Mucosa of rectum (tissue), 2 donors: ENCODE measurements around the gene ZNF691.

Source experiments
- H3K27ac ChIP-seq, 2 donors: one replicate each; pipeline ENCODE4 v1.7.0; 2013; ENCODE audit warnings: inconsistent platforms in 2 of 2, low read depth in 2 of 2, low read length in 2 of 2
- H3K27me3 ChIP-seq, 2 donors: one replicate each; pipeline ENCODE4 v1.7.0; 2013; ENCODE audit warnings: low read length in 2 of 2; ENCODE audit not compliant: control insufficient read depth in 2 of 2, insufficient read depth in 2 of 2
- H3K36me3 ChIP-seq, 2 donors: one replicate each; pipeline ENCODE4 v1.7.0; 2013; ENCODE audit warnings: low read length in 2 of 2; ENCODE audit not compliant: control insufficient read depth in 2 of 2, insufficient read depth in 2 of 2
- H3K4me1 ChIP-seq, 2 donors: one replicate each; pipeline ENCODE4 v1.7.0; 2013; ENCODE audit warnings: low read length in 2 of 2, mild to moderate bottlenecking in 1 of 2; ENCODE audit not compliant: control insufficient read depth in 2 of 2, insufficient read depth in 2 of 2
- H3K4me3 ChIP-seq, 2 donors: one replicate each; pipeline ENCODE4 v1.7.0; 2013; ENCODE audit warnings: low read length in 2 of 2
- H3K9ac ChIP-seq, 2 donors: one replicate each; pipeline ENCODE4 v1.7.0; 2013; ENCODE audit warnings: low read length in 2 of 2, low read depth in 1 of 2, mild to moderate bottlenecking in 1 of 2
- H3K9me3 ChIP-seq, 2 donors: one replicate each; pipeline ENCODE4 v1.7.0; 2013; ENCODE audit warnings: low read length in 2 of 2; ENCODE audit not compliant: control insufficient read depth in 2 of 2
- donor health status: healthy.
- donor health status: Normal muscosa, but diverticular disease.

Gene ZNF691

DNA sequence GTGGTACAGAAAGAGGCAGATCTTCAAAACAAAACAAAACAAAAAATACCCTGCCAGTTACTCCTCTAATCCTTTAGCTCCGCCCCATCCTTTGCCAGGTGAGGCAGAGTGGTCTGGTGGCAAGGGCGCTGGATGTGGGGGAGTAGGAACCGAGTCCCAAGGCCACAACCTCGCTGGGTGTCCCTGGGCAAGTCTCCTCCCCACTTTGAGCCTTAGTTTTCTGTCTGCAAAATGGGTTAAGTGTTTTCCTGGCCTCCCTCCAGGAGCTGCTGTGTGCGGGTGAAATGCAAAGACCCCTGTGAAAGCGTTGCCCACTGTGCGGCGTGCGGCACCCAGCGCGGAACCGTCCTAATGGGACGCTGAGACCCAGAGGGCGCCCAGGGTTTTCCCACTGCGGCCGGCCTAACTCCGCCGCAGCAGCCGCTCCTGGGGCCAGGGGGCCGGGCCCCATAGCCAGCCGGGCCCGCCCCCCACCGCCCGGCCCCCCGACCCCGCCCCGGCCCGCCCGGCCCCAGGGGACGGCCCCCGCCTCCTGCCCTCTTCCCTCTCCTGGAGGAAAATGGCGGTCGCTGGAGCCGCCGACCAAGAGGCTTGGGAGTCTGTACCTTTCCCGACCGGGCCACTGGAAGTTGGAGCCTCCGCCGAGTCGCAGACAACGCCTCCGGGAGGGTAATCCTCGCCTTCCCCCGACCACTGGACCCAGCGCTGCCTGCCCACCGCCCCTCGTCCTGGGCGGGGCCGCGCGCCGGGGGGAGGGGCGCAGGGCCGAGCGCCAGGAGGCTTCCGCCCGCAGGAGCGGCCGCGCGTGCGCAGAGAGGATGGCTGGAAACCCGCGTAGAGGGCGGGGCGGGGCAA, 29.6 kb upstream of the ZNF691 start, which contains the start of the genes ERMAP and SVBP:
ERMAP (plus strand) TSS at position 538 of the 855 bp plus-strand sequence. CDS start 13,327 bp downstream, outside the sequence.
SVBP (minus strand) TSS at position 813 of the 855 bp plus-strand sequence. CDS start 853 bp downstream, outside the sequence.
- peak within 1 kb of the TSS; percentile 98 to 100 for H3K27ac ChIP-seq
- H3K36me3 ChIP-seq = no peaks in the 10 kb centered on the region
- no peaks in the 10 kb centered on the region for H3K9me3 ChIP-seq
- peaks cover 13 to 14% of the 10 kb centered on the region in 2 donors for H3K4me1 ChIP-seq
- H3K4me3 ChIP-seq = peak within 1 kb of the TSS; percentile 92
- H3K27me3 ChIP-seq = no peaks in the 10 kb centered on the region
- peak within 1 kb of the TSS; percentile 87 to 88 for H3K9ac ChIP-seq

DNA sequence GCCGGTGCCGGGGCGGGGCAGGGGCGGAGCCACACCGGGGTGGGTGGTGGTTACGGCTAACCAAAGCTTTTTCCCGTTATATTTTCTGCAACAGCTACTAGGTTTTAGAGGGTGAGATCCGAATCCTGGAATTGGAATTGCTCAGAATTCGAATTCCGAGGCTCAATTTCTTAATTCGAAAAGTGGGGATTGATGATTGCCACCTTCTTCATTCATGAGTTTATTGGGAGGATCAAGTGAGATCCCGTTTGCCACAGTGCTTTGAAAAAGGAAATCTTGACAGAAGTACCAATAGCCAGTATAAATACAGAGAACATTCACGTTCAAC, 29.0 kb upstream of the ZNF691 start:
- Histone ChIP-seq H3K4me1 (peaks cover 13 to 14% of the 10 kb centered on the region in 2 donors), H3K36me3 (no peaks in the 10 kb centered on the region), H3K9ac (peak overlapping the region in 1 of 2 donors; percentile 27), H3K9me3 (no peaks in the 10 kb centered on the region), H3K4me3 (peak overlapping the region; percentile 77 to 92), H3K27ac (peak overlapping the region; percentile 98 to 100), H3K27me3 (no peaks in the 10 kb centered on the region)

DNA sequence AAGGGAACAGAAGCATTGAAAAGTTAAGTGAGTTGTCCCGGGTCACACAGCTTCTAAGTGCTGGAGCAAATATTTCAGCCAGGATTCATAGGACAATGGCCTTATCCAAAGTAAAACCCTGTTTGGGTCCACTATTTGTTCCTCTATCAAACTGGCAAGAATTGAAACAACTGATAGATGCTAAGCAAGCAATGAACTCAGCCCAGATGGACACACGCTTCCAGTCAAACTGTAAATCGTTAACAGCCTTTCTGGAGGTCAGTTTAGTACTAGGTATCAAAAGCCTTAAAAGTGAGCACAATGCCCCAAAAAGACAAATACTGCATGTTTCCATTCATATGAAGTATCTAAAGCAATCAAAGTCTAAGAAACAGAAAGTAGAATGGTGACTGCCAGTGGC, 28.4 kb upstream of the ZNF691 start:
- H3K36me3 ChIP-seq = no peaks in the 10 kb centered on the region
- no peak overlapping the region for H3K27ac ChIP-seq
- H3K9me3 ChIP-seq = no peaks in the 10 kb centered on the region
- H3K4me1 ChIP-seq = peaks cover 13 to 15% of the 10 kb centered on the region in 2 donors
- no peak overlapping the region for H3K9ac ChIP-seq
- H3K4me3 ChIP-seq = peak overlapping the region; percentile 77 to 92
- no peaks in the 10 kb centered on the region for H3K27me3 ChIP-seq

- H3K4me1 ChIP-seq = peaks cover 13 to 15% of the 10 kb centered on the region in 2 donors
- no peaks in the 10 kb centered on the region for H3K27me3 ChIP-seq
- no peak overlapping the region for H3K27ac ChIP-seq
- H3K4me3 ChIP-seq = no peak overlapping the region
- H3K9me3 ChIP-seq = no peaks in the 10 kb centered on the region
- peaks cover 0 to 2% of the 10 kb centered on the region in 2 donors for H3K36me3 ChIP-seq
- H3K9ac ChIP-seq = no peak overlapping the region
Measured at GRCh38 chr1:42820813-42821212, 25.6 kb upstream of the ZNF691 start.

GRCh38 chr1:42821690-42822089, 24.7 kb upstream of the ZNF691 start:
- Histone ChIP-seq H3K27ac (no peak overlapping the region), H3K9me3 (no peaks in the 10 kb centered on the region), H3K4me1 (peaks cover 7% of the 10 kb centered on the region in 2 donors), H3K9ac (no peak overlapping the region), H3K27me3 (no peaks in the 10 kb centered on the region), H3K4me3 (no peak overlapping the region), H3K36me3 (peaks cover 0 to 2% of the 10 kb centered on the region in 2 donors)

DNA sequence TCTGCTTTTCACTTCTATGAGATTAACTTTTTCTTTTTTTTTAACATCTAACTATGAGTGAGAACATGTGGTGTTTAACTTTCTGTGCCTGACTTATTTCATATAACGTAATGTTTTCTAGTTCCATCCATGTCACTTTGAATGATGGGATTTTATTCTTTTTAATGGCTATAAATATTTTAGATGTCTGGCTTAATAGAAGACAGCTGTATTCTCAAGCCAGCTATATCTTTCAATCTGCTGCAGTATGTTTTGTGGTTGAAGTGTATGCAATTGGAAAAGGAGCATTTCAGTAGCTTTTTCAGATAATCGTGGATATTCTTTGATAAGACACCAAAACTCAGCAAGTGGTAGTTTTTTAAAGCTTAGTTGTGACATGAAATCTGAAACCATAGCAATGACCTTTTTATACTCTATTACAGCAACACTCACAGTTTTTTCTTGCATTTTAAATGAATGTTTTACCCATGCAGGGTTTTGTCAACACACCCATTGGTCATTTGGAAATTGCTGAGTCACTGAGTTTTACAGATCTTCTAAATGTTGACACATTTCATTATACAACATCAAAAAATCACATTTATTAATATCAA, 23.5 kb upstream of the ZNF691 start:
- Histone ChIP-seq H3K27me3 (no peaks in the 10 kb centered on the region), H3K27ac (no peak overlapping the region), H3K4me3 (no peak overlapping the region), H3K36me3 (peaks cover 0 to 2% of the 10 kb centered on the region in 2 donors), H3K9me3 (no peaks in the 10 kb centered on the region), H3K4me1 (peaks cover 2% of the 10 kb centered on the region in 2 donors), H3K9ac (no peak overlapping the region)

DNA sequence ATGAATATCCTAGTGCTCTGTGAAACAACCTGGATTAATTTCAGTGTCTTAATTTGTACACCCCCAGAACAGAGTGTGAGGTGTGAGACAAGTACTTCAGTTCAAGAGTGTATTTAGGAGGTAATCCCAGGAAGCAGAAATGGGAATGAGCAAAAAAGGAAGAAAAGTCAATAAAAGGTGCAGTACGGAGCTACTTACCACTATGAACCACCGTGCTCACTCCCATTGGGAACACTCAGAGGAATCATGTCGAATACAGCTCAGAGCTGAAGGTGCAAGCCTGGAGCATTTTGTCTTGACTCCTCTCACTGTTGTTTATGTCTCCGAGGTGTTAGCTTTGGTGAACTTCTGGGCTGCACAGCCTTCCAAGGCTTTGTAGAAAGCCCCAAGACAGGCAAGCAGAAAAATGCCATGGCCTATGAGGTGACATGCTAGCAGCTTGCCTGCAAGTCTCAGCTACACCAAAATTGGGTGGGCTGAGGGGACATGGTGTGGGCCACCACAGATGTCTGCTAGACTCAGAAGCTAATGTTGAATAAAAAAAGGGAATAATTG, 21.9 kb upstream of the ZNF691 start:
- Histone ChIP-seq H3K9ac (no peak overlapping the region), H3K4me1 (peaks cover 0 to 2% of the 10 kb centered on the region in 2 donors), H3K36me3 (peaks cover 0 to 2% of the 10 kb centered on the region in 2 donors), H3K4me3 (no peak overlapping the region), H3K27me3 (no peaks in the 10 kb centered on the region), H3K9me3 (no peaks in the 10 kb centered on the region), H3K27ac (no peak overlapping the region)

DNA sequence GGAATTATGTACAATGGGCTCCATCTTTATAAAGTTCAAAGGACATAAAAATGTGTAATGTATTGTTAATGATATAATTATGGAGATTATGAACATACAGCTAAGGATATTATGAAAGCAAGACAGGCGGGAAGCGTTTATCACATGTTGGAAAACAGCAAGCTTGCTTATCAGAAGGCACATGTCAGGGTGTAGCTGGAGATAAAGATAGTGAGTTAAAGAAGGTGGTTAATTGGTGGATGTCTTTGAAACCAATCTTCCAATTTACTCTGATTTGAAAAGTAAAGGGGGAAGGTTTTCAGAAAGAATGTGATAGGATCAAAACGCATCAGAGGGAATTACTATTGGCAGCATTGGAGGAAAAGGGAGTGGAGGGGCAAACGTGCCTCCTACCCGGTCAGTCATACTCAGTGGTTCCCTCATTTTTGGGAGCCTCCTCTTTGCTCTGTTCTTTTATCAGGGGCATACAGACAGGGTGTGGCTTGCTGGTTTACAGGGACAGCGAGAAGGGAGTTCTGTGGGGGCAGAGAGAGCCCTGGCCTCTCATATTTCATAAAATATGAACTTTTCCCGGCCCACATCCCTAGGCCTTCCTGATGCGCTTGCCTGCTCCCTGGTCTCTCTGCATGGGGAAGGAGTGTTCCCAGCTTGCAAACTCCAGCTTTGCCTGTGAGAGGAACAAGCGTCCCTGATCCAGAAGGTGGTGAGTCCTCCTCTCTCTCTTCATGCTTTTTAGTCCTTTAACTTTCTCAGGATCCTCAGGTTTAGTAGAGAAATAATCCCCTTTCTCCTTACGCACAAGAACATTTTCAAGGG, 21.2 kb upstream of the ZNF691 start:
- Histone ChIP-seq H3K9ac (no peak overlapping the region), H3K36me3 (peaks cover 2 to 3% of the 10 kb centered on the region in 2 donors), H3K4me1 (peaks cover 0 to 2% of the 10 kb centered on the region in 2 donors), H3K4me3 (no peak overlapping the region), H3K27me3 (no peaks in the 10 kb centered on the region), H3K27ac (no peak overlapping the region), H3K9me3 (no peaks in the 10 kb centered on the region)

GRCh38 chr1:42830631-42831030, 15.8 kb upstream of the ZNF691 start:
- H3K27me3 ChIP-seq = no peaks in the 10 kb centered on the region
- no peak overlapping the region for H3K9ac ChIP-seq
- no peak overlapping the region for H3K4me3 ChIP-seq
- no peaks in the 10 kb centered on the region for H3K9me3 ChIP-seq
- H3K36me3 ChIP-seq = peaks cover 3 to 9% of the 10 kb centered on the region in 2 donors
- H3K4me1 ChIP-seq = no peaks in the 10 kb centered on the region
- no peak overlapping the region for H3K27ac ChIP-seq
